Dermis blood vessel endothelial cell (primary cell): Measurements from ENCODE around the gene ABCC1. TPM values are rescaled to one million over a fixed set of nuclear protein-coding genes. Genes with fewer than 3 reads are reported as not detected.

Experiments used
- DNase-seq: peaks from one replicate; pipeline ENCODE4 v3.0.0; 2010
- total RNA-seq: library from RNA; depleted of rRNA; stranded (reverse); fragments of >200 nt; gene quantifications from 2 replicates; pipeline ENCODE4 v1.2.3, GENCODE V29; 2014

Gene ABCC1
- total RNA-seq, 1 donor from 2014 or later, result 35.7 TPM

- peak; percentile 96 for DNase-seq
Observed at GRCh38 chr16:16021988-16022682, 72.7 kb downstream of the ABCC1 start.

DNA sequence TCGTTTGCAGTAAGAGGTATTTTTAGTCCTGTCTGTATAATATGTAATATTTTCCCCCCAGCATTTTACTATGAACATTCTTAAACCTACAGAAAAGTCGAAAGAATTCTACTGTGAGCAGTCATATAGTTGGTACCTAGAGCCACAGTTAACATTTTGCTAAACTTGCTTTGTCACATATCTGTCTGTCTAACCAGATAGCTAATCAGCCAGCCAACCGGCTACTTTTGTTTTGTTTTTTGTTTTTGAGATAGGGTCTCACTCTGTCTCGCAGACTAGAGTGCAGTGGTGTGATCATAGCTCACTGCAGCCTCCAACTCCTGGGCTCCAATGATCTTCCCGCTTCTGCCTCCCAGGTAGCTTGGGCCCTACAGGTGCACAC is 73.3 kb downstream of the ABCC1 start:
- DNase-seq, result no peak

GRCh38 chr16:16025214-16025968 is 76.0 kb downstream of the ABCC1 start:
- DNase-seq, result peak; percentile 80

- DNase-seq, result peak; percentile 75
Observed at GRCh38 chr16:16027728-16028310, 78.4 kb downstream of the ABCC1 start.

GRCh38 chr16:16028311-16028999 is 79.0 kb downstream of the ABCC1 start:
- DNase-seq, result no peak

DNA sequence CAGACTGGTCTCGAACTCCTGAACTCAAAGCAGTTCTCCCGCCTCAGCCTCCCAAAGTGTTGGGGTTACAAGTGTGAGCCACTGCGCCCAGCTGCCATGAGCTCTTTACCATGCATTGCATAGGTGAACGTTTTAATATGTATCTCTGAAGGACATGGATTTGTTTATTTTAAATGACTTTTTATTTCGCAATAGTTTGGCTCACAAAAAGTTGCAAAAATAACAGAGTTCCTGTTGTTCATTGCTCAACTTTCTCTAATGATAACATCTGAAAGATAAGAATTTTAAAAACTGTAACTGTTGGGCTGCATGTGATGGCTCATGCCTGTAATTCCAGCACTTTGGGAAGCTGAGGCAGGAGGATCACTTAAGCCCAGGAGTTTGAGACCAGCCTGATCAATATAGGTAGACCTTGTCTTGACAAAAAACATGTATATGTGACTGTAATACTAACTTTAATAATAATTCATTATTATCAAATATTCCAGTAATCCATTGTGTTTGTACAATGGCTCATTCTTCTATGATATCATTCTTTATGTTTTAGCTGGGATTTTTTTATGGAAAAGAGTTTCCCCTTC is 80.1 kb downstream of the ABCC1 start:
- no peak for DNase-seq

GRCh38 chr16:16030449-16030848 is 81.0 kb downstream of the ABCC1 start:
- no peak for DNase-seq

GRCh38 chr16:16031401-16031800 is 82.0 kb downstream of the ABCC1 start:
- no peak for DNase-seq

- no peak for DNase-seq
Observed at GRCh38 chr16:16032271-16032979, 83.0 kb downstream of the ABCC1 start.

DNA sequence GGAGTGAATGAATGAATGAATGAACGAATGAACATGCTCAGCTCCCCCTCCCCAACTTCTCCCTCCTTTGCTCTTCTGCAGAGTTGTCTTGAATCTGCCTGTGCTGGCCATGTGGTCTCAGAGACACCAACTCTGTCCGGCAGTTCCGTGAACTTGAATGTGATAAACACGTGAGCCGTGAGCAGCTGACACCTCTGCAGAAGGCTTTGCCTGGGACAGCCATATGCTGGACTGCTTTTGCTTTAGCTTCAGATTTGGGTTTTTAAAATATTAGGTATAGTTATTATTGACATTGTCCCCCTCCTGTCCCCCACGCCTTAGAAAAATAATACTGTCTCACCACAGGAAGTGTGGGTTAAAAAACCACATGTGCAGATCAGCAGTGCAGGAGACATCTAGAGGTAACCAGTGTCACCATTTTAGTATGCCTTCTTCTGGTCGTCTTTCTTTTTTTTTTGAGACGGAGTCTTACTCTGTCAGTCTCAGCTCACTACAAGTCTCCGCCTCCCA is 83.8 kb downstream of the ABCC1 start:
- DNase-seq, result no peak

DNA sequence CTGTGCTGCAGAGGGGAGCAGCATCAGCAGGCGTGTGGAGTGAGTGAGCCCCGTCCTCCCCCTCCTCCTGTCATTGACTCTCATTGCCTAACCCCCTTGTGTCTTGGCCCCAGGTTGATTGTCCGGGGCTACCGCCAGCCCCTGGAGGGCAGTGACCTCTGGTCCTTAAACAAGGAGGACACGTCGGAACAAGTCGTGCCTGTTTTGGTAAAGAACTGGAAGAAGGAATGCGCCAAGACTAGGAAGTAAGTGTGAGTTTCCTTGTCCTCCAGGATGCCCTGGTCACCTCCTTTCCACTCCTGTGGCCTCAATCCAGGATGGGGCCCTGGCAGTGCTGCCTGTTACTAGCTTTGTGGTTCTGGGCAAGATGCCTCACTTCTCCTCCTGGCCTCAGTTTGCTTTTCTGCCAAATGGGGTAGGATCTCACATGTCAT is 87.0 kb downstream of the ABCC1 start:
- no peak for DNase-seq

GRCh38 chr16:16037521-16037920 is 88.1 kb downstream of the ABCC1 start:
- DNase-seq, result no peak

DNA sequence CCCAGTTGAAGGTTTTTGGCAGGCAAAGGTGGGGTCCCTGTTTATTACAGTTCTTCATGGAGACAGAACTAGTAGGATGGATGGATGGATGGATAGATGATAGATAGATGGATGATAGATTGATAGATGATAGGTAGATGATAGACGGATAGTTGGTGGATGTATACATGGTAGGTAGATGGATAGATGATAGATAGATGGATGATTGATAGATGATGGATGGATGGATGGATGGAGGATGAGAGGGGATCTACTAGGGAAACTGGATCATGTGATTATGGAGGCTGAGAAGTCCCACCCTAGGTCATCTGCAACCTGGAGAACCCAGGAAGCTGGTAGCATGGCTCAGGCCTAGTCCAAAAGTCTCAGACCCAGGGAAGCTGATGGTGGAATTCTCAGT is 88.6 kb downstream of the ABCC1 start:
- no peak for DNase-seq

DNA sequence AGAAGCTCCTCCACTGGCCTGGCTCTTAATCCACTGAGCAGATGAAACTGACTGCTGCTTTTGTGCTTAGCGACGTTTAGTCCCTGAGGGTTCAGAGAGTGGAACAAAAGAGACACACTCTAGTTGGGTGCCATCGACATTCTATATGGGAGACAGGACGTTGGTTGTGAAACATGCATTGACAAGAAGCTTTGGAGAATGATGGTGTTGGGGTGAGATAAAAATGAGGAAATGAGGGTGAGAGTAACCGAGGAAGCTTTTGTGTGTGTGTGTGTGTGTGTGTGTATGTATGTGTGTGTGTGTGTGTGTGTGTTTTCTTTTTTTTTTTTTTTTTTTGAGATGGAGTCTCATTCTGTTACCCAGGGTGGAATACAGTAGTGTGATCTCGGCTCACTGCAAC is 89.5 kb downstream of the ABCC1 start:
- DNase-seq, result no peak

DNA sequence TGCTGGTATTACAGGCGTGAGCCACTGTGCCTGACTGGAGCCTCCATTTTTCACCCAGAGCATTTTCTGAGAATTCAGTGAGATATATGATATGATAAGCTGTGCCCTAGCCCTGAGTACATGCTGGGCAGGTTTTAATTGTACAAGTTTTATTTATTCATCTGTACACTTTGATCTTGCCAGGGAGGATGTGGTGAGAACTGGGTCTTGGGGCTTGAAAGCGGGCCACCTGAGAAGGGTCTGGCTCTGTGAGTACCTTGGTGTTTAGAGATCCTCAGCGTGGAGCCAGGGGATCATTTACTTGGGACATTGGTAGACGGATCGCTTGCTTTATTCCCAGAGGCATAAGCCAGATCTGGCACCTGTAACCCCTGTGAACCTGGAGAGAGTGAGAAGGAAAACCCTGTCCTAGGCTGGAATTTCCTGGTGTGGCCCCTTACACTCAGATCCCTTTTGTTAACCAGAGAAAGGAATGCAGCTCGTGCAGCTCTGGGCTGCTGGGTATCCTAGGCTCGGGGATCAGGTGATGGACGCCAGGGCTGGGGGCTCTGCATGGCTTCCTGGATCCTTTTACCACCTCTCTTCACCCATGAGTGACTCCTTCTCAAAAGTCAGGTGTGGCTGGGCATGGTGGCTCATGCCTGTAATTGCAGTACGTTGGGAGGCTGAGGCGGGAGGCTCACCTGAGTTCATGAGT is 91.9 kb downstream of the ABCC1 start:
- no peak for DNase-seq

DNA sequence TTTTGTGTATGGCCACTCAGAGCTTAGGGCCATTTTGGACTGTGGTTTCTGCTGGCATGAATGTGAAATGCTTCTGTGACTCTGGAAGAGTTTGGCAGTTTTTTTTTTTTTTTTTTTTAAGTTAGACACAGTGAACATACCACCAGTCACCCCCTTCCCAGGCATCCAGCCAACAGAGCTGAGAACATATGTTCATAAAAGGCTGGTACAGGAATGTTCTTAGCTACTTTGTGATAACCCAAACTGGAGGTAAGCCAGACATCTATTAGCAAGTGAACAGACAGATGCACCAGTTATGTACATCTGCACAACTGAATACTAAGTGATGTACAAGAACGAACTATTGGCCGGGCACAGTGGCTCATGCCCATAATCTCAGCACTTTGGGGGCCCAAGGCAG is 92.7 kb downstream of the ABCC1 start:
- DNase-seq, result peak; percentile 53

DNA sequence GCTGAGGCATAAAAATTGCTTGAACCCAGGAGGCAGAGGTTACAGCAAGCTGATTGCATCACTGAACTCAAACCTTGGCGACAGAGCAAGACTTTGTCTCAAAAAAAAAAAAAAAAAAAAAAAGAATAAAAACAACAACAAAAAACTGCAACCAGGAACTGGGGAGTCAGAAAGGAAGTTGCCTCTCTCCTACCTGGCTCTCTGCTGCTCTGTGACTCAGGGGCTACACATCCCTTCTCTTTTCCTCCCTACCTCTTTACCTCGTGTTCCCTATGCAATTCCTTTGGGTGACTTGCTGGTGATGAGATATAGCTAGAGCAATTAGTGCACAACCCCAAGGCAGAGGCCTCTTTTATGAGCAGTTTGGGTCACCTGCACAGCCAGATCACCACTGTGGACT is 95.9 kb downstream of the ABCC1 start:
- DNase-seq, result no peak

DNA sequence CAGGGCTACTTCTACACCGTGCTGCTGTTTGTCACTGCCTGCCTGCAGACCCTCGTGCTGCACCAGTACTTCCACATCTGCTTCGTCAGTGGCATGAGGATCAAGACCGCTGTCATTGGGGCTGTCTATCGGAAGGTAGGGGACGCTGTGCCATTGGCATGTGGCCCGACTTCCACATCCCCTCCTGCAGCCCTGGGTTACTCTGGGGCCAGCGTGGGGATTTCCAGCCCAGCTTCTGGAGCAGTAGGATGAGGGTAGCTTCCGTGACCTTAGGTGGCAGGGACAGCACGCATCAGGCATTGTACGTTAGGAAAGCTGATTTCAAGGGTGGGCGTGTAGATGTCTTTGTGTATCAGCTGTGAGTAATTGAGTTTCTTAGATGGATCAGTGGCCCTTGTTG is 96.5 kb downstream of the ABCC1 start:
- DNase-seq, result no peak

GRCh38 chr16:16047761-16048160 is 98.3 kb downstream of the ABCC1 start:
- no peak for DNase-seq

- no peak for DNase-seq
Observed at GRCh38 chr16:16048904-16049582, 99.6 kb downstream of the ABCC1 start.

- DNase-seq, result no peak
Observed at GRCh38 chr16:16050106-16050505, 100.7 kb downstream of the ABCC1 start.
